HCT116 (cell line): ENCODE results near the gene MNAT1. TPM values are rescaled to one million over a fixed set of nuclear protein-coding genes. Genes with fewer than 3 reads are reported as not detected.

Source experiments
- ATAC-seq: fragments of 200-7000 bp; cut with Tn5 transposase; 2 replicates; pipeline ENCODE4 v1.9.1; 2020; ENCODE audit warnings: mild to moderate bottlenecking, moderate library complexity
- BruUV-seq: library from RNA; stranded (reverse); fragments of 400-500 nt; replicated peaks from 2 replicates; lab custom pipeline; 2021; lab: Mats Ljungman, UMichigan
- CTCF ChIA-PET: fragments of 300-600 bp; sonication (Branson Sonifier 250); formaldehyde crosslinking; loops from one replicate; lab custom pipeline; 2021; ENCODE audit warnings: antibody characterized with exemption; lab: Charles Lee
- POLR2A ChIA-PET: fragments of 300-600, 350-600 bp; sonication (Branson Sonifier 250); formaldehyde crosslinking; loops from one replicate; lab custom pipeline; 2021; ENCODE audit warnings: antibody characterized with exemption; lab: Charles Lee
- RAD21 ChIA-PET, 2 experiments: fragments of 300-600 bp; sonication (Branson Sonifier 250); formaldehyde crosslinking; loops; one replicate each; lab custom pipeline; 2023; ENCODE audit warnings: low total read pairs in 2 of 2; ENCODE audit not compliant: uncharacterized antibody in 2 of 2, unreplicated experiment in 2 of 2, low non-redundant PET in 1 of 2; lab: Charles Lee
- DNase-seq: peaks from one replicate; pipeline ENCODE4 v3.0.0-alpha.2; 2010; ENCODE audit warnings: low read depth, low spot score
- H2AFZ ChIP-seq: fragments of 200-600 bp; shearing (Covaris generic), sonication (generic); 2 replicates; pipeline ENCODE4 v1.6.1; 2017; ENCODE audit warnings: low read depth, mixed run types, mixed read lengths, antibody characterized with exemption, low read length; ENCODE audit not compliant: poor library complexity, severe bottlenecking
- H3K27ac ChIP-seq: 2 replicates; pipeline ENCODE4 v1.5.1; 2012; ENCODE audit warnings: low read depth, low read length
- H3K27me3 ChIP-seq: fragments of 200-600 bp; sonication (generic); 2 replicates; pipeline ENCODE4 v1.6.1; 2016; ENCODE audit warnings: mixed run types, low read length, mixed read lengths; ENCODE audit not compliant: insufficient read depth
- H3K36me3 ChIP-seq, 2 experiments: fragments of 200-500 bp in 1 of 2; fragments of 200-600 bp in 1 of 2; sonication (Bioruptor generic) in 1 of 2; sonication (generic) in 1 of 2; 2 replicates each; pipeline versions ENCODE4 v1.5.1 to v1.6.1; 2014 to 2016; ENCODE audit warnings: low read length in 2 of 2, inconsistent platforms in 1 of 2, mixed read lengths in 1 of 2, mixed run types in 1 of 2; ENCODE audit not compliant: insufficient read depth in 2 of 2, control insufficient read depth in 1 of 2
- H3K4me1 ChIP-seq, 2 experiments: fragments of 200-600 bp in 1 of 2; sonication (generic) in 1 of 2; 2 replicates each; pipeline versions ENCODE4 v1.5.1 to v1.6.1; 2012 to 2017; ENCODE audit warnings: low read length in 2 of 2, inconsistent platforms in 1 of 2, mild to moderate bottlenecking in 1 of 2, mixed read lengths in 1 of 2, mixed run types in 1 of 2, moderate library complexity in 1 of 2; ENCODE audit not compliant: insufficient read depth in 2 of 2, control insufficient read depth in 1 of 2
- H3K4me2 ChIP-seq: fragments of 200-600 bp; sonication (generic); 2 replicates; pipeline ENCODE4 v1.6.1; 2017; ENCODE audit warnings: mixed run types, low read length, mixed read lengths
- H3K4me3 ChIP-seq, 2 experiments: fragments of 200-600 bp in 1 of 2; sonication (generic) in 1 of 2; replicated peaks in 1 of 2; 2 replicates each; pipeline ENCODE4 v1.5.1; 2011 to 2016; ENCODE audit warnings: low read length in 2 of 2, control low read depth in 1 of 2, low read depth in 1 of 2, mild to moderate bottlenecking in 1 of 2, mixed read lengths in 1 of 2, mixed run types in 1 of 2
- H3K79me2 ChIP-seq: fragments of 200-600 bp; sonication (generic); 2 replicates; pipeline ENCODE4 v1.6.1; 2017; ENCODE audit warnings: mild to moderate bottlenecking, mixed run types, low read length, moderate library complexity, mixed read lengths; ENCODE audit not compliant: insufficient read depth
- H3K9ac ChIP-seq: fragments of 200-600 bp; sonication (generic); 2 replicates; pipeline ENCODE4 v1.6.1; 2016; ENCODE audit warnings: low read length, mixed read lengths
- H3K9me2 ChIP-seq: fragments of 200-600 bp; sonication (generic), shearing (Covaris generic); 2 replicates; pipeline ENCODE4 v1.6.1; 2017; ENCODE audit warnings: mixed run types, mild to moderate bottlenecking, moderate library complexity; ENCODE audit not compliant: insufficient read depth
- H3K9me3 ChIP-seq, 2 experiments: fragments of 200-500 bp in 1 of 2; fragments of 200-600 bp in 1 of 2; sonication (Bioruptor generic) in 1 of 2; sonication (generic) in 1 of 2; 2 replicates each; pipeline ENCODE4 v1.6.1; 2014 to 2017; ENCODE audit warnings: low read length in 2 of 2, mixed read lengths in 2 of 2, inconsistent platforms in 1 of 2, low read depth in 1 of 2, mild to moderate bottlenecking in 1 of 2, mixed run types in 1 of 2, moderate library complexity in 1 of 2; ENCODE audit not compliant: control insufficient read depth in 1 of 2, insufficient read depth in 1 of 2
- H4K20me1 ChIP-seq: fragments of 200-600 bp; sonication (generic), shearing (Covaris generic); 2 replicates; pipeline ENCODE4 v1.6.1; 2017; ENCODE audit warnings: mixed run types, mild to moderate bottlenecking, moderate library complexity; ENCODE audit not compliant: insufficient read depth
- CEBPB ChIP-seq: IDR thresholded peaks from 2 replicates; pipeline ENCODE4 v1.6.1; 2012; ENCODE audit warnings: low read depth
- EGR1 ChIP-seq: IDR thresholded peaks from 2 replicates; pipeline ENCODE4 v1.6.1; 2012; ENCODE audit warnings: low read depth
- FOSL1 ChIP-seq: IDR thresholded peaks from 2 replicates; pipeline ENCODE4 v1.6.1; 2012; ENCODE audit warnings: low read depth
- RAD21 ChIP-seq: IDR thresholded peaks from 2 replicates; pipeline ENCODE4 v1.6.1; 2012; ENCODE audit warnings: low read depth, mild to moderate bottlenecking
- SIN3A ChIP-seq: IDR thresholded peaks from 2 replicates; pipeline ENCODE4 v1.6.1; 2012; ENCODE audit warnings: low read depth
- SP1 ChIP-seq: IDR thresholded peaks from 2 replicates; pipeline ENCODE4 v1.6.1; 2012; ENCODE audit warnings: low read depth
- SRF ChIP-seq: IDR thresholded peaks from 2 replicates; pipeline ENCODE4 v1.6.1; 2012; ENCODE audit warnings: low read depth
- ZFX ChIP-seq: fragments of 450-650 bp; IDR thresholded peaks from 2 replicates; pipeline ENCODE4 v1.6.1; 2017
- ZNF274 ChIP-seq: fragments of 200-500 bp; sonication (Bioruptor generic); IDR thresholded peaks from 2 replicates; pipeline ENCODE4 v1.6.1; 2014; ENCODE audit warnings: mild to moderate bottlenecking, low read depth, low read length, inconsistent platforms
- intact Hi-C: fragments of 100-400 bp; cut with micrococcal nuclease; formaldehyde crosslinking; loops from 2 replicates; pipeline ENCODE4 v1.10.0; 2022
- total RNA-seq: library from RNA; stranded (reverse); gene quantifications from one replicate; pipeline ENCODE4 v1.2.1, GENCODE V29; 2021; ENCODE audit not compliant: unreplicated experiment
- TF ChIP-seq, protein P1 (sequence below), 3 experiments: fragments of 200-600 bp in 1 of 3; sonication (generic) in 1 of 3; IDR thresholded peaks in 2 of 3; conservative IDR thresholded peaks in 1 of 3; 2 replicates each; pipeline ENCODE4 v1.5.1; 2012 to 2017; ENCODE audit warnings: low read depth in 2 of 3, low read length in 2 of 3, antibody characterized with exemption in 1 of 3, borderline replicate concordance in 1 of 3, control low read depth in 1 of 3, mild to moderate bottlenecking in 1 of 3, mixed read lengths in 1 of 3, mixed run types in 1 of 3, moderate library complexity in 1 of 3; ENCODE audit not compliant: insufficient read depth in 1 of 3
- TF ChIP-seq, protein P2 (sequence below): IDR thresholded peaks from 2 replicates; pipeline ENCODE4 v1.6.1; 2012
- TF ChIP-seq, protein P3 (sequence below): IDR thresholded peaks from 2 replicates; pipeline ENCODE4 v1.6.1; 2012

The MNAT1 gene
- total RNA-seq, 1 experiment from 2014 or later = 49.3 TPM

DNA sequence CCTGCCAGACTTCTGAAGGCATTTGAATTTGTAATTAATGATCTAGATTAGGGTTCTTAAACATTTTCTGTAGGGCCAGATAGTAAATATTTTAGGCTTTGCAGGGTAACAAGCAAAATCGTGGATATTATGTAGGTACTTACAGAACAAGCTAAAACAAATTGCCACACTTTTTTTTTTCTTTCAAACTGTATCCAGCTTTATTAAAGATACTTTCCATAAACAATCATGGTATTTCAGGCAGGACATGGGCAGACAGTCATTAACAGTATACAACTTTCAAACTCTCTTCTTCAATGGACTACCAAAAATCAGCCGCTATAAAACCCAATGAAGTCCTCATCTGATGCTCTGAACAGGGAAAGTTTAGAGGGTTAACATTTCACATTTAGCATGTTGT is 236.7 kb downstream of the MNAT1 start:
- no peak overlapping the region for H3K9ac ChIP-seq
- ChIA-PET CTCF (no interaction called here), POLR2A (no interaction called here), RAD21 (no interaction called here)
- H3K9me2 ChIP-seq = no peaks in the 10 kb centered on the region
- intact Hi-C loops = loop anchor here (5.0 kb wide), 1 partner anchor 109 kb away; no protein-coding TSS in a partner anchor
- TF ChIP-seq, protein P1, sequence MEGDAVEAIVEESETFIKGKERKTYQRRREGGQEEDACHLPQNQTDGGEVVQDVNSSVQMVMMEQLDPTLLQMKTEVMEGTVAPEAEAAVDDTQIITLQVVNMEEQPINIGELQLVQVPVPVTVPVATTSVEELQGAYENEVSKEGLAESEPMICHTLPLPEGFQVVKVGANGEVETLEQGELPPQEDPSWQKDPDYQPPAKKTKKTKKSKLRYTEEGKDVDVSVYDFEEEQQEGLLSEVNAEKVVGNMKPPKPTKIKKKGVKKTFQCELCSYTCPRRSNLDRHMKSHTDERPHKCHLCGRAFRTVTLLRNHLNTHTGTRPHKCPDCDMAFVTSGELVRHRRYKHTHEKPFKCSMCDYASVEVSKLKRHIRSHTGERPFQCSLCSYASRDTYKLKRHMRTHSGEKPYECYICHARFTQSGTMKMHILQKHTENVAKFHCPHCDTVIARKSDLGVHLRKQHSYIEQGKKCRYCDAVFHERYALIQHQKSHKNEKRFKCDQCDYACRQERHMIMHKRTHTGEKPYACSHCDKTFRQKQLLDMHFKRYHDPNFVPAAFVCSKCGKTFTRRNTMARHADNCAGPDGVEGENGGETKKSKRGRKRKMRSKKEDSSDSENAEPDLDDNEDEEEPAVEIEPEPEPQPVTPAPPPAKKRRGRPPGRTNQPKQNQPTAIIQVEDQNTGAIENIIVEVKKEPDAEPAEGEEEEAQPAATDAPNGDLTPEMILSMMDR (IDR thresholded peaks at IDR 0.05 in 2 of 3, conservative IDR thresholded peaks at IDR 0.05 in 1 of 3; ENCODE audit: borderline replicate concordance in 1 of 3, insufficient read depth in 1 of 3, low read depth in 2 of 3, low read length in 2 of 3) = no peak
- TF ChIP-seq, protein P2, sequence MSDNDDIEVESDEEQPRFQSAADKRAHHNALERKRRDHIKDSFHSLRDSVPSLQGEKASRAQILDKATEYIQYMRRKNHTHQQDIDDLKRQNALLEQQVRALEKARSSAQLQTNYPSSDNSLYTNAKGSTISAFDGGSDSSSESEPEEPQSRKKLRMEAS = no peak
- TF ChIP-seq FOSL1 (no peak), SRF (no peak), RAD21 (no peak), EGR1 (no peak), ZNF274 (no peak), SIN3A (no peak), ZFX (no peak), CEBPB (no peak), SP1 (no peak)
- TF ChIP-seq, protein P3, sequence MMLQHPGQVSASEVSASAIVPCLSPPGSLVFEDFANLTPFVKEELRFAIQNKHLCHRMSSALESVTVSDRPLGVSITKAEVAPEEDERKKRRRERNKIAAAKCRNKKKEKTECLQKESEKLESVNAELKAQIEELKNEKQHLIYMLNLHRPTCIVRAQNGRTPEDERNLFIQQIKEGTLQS = no peak
- no TSS peak for BruUV-seq
- no peak overlapping the region for H3K27ac ChIP-seq
- H4K20me1 ChIP-seq = no peaks in the 10 kb centered on the region
- H3K4me1 ChIP-seq = no peaks in the 10 kb centered on the region
- H3K4me3 ChIP-seq = no peak overlapping the region
- DNase-seq (no peak), ATAC-seq (no peak)
- no peaks in the 10 kb centered on the region for H3K9me3 ChIP-seq
- peaks cover 4 to 5% of the 10 kb centered on the region in 2 experiments; a peak in 2 of 4 replicates for H3K36me3 ChIP-seq
- H3K27me3 ChIP-seq = no peaks in the 10 kb centered on the region
- no peak overlapping the region for H3K4me2 ChIP-seq
- no peak overlapping the region for H2AFZ ChIP-seq
- peaks cover 2% of the 10 kb centered on the region for H3K79me2 ChIP-seq
